ENCODE results near the gene MAGI3.

Gene MAGI3

GRCh38 chr1:113654883-113655282 lies 264.6 kb downstream of the MAGI3 start:
- CTCF ChIA-PET = no interaction called here
- no peak overlapping the region for H3K4me3 ChIP-seq (ENCODE audit: low read depth, low read length)
- POLR2A ChIA-PET = no interaction called here
- no peak for TF ChIP-seq CTCF (IDR thresholded peaks at IDR 0.05; ENCODE audit: insufficient read depth, low read length, missing control alignments)
- DNase-seq (ENCODE audit: low read depth, low spot score) = no peak

- no peak for TF ChIP-seq CTCF (IDR thresholded peaks at IDR 0.05; ENCODE audit: insufficient read depth, low read length, missing control alignments)
- POLR2A ChIA-PET = no interaction called here
- DNase-seq (ENCODE audit: low read depth, low spot score) = no peak
Measured at GRCh38 chr1:113657126-113657525, 266.8 kb downstream of the MAGI3 start.

GRCh38 chr1:113657556-113658063 lies 267.3 kb downstream of the MAGI3 start:
- ChIA-PET CTCF (no interaction called here), POLR2A (no interaction called here)
- DNase-seq (ENCODE audit: low read depth, low spot score) = no peak
- no peak overlapping the region for H3K4me3 ChIP-seq (ENCODE audit: low read depth, low read length)
- TF ChIP-seq CTCF (IDR thresholded peaks at IDR 0.05; ENCODE audit: insufficient read depth, low read length, missing control alignments) = no peak

More at GRCh38 chr1:113657126-113657525, 266.8 kb downstream of the MAGI3 start:
- CTCF ChIA-PET = interaction anchor here (1.0 kb wide), 1 partner anchor 21 kb away, joined by 3 read pairs; no protein-coding TSS in a partner anchor
- no peak overlapping the region for H3K4me3 ChIP-seq (ENCODE audit: low read depth, low read length)

GRCh38 chr1:113659035-113659434 lies 268.7 kb downstream of the MAGI3 start:
- no peak overlapping the region for H3K4me3 ChIP-seq (ENCODE audit: low read depth, low read length)

GRCh38 chr1:113659556-113659955 lies 269.2 kb downstream of the MAGI3 start:
- TF ChIP-seq CTCF (IDR thresholded peaks at IDR 0.05; ENCODE audit: insufficient read depth, low read length, missing control alignments) = no peak
- no peak overlapping the region for H3K4me3 ChIP-seq (ENCODE audit: low read depth, low read length)
- no peak for DNase-seq (ENCODE audit: low read depth, low spot score)
- POLR2A ChIA-PET = no interaction called here
- CTCF ChIA-PET = no interaction called here

More at GRCh38 chr1:113659035-113659434, 268.7 kb downstream of the MAGI3 start:
- TF ChIP-seq CTCF (IDR thresholded peaks at IDR 0.05; ENCODE audit: insufficient read depth, low read length, missing control alignments) = no peak
- POLR2A ChIA-PET = no interaction called here
- CTCF ChIA-PET = no interaction called here
- DNase-seq (ENCODE audit: low read depth, low spot score) = no peak

GRCh38 chr1:113660088-113660487 lies 269.8 kb downstream of the MAGI3 start:
- no peak for TF ChIP-seq CTCF (IDR thresholded peaks at IDR 0.05; ENCODE audit: insufficient read depth, low read length, missing control alignments)

More at GRCh38 chr1:113660088-113660487, 269.8 kb downstream of the MAGI3 start:
- no peak for DNase-seq (ENCODE audit: low read depth, low spot score)
- ChIA-PET CTCF (no interaction called here), POLR2A (no interaction called here)
- H3K4me3 ChIP-seq (ENCODE audit: low read depth, low read length) = no peak overlapping the region
